ENCODE measurements around the gene CENPT. TPM values are rescaled to one million over a fixed set of nuclear protein-coding genes. Genes with fewer than 3 reads are reported as not detected.

The CENPT gene
- total RNA-seq, 1 experiment from 2014 or later, result 60.9 TPM

DNA sequence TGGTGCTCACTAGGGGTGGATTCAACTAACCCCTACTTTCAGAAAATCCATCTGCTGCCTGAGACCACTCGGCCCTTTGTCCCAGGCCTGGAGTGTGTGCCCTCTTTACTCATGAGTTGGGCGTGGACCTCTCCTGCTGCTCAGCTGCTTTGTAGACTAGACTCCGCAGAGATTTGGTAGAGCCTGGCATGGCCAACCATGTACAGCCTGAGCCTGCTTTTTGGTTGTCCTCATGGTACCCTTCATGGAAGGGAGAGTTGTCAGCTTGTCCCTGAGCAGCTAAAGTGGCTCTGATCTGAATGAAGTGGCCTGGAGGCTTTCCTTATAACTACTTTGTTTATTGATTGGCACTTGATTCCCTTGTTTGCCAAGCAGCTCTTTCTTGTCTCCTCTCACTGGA lies 26.9 kb upstream of the CENPT start:
- no peak for DNase-seq
- Histone ChIP-seq H3K4me2 (ENCODE audit: insufficient read depth, insufficient read length, low read length) (no peak overlapping the region), H3K27me3 (ENCODE audit: insufficient read depth, low read length) (no peaks in the 10 kb centered on the region), H3K23ac (ENCODE audit: insufficient read length, low read depth, low read length) (no peak overlapping the region), H2BK20ac (ENCODE audit: low read depth, low read length, poor library complexity, severe bottlenecking) (no peak overlapping the region), H3K18ac (ENCODE audit: insufficient read length, low read depth, low read length) (no peak overlapping the region), H2BK5ac (ENCODE audit: insufficient read length, low read length) (no peak overlapping the region), H4K8ac (replicated peaks; ENCODE audit: insufficient read length, low read depth, low read length) (no peak overlapping the region), H2BK120ac (ENCODE audit: low read depth, low read length, poor library complexity, severe bottlenecking) (no peak overlapping the region), H3K79me2 (ENCODE audit: insufficient read depth, low read length) (peaks cover 2% of the 10 kb centered on the region; the same call in 1 of the 2 replicates), H2BK12ac (ENCODE audit: insufficient read length, low read depth, low read length) (no peak overlapping the region), H2AK5ac (ENCODE audit: insufficient read length, low read length) (no peak overlapping the region), H4K91ac (ENCODE audit: insufficient read length, low read depth, low read length) (no peak overlapping the region), H3K79me1 (ENCODE audit: insufficient read depth, low read depth, low read length, poor library complexity, severe bottlenecking) (no peaks in the 10 kb centered on the region), H4K5ac (ENCODE audit: insufficient read length, low read depth, low read length) (no peak overlapping the region), H2BK15ac (ENCODE audit: low read depth, low read length) (no peak overlapping the region), H3K23me2 (ENCODE audit: insufficient read length, low read depth, low read length, poor library complexity, severe bottlenecking) (peaks cover 13% of the 10 kb centered on the region), H3K14ac (ENCODE audit: insufficient read depth, low read length) (no peak overlapping the region), H3K56ac (ENCODE audit: insufficient read length, low read depth, low read length) (no peak overlapping the region), H3K9me3 (ENCODE audit: control insufficient read depth, low read depth, low read length) (no peaks in the 10 kb centered on the region), H2AFZ (ENCODE audit: low read length) (no peak overlapping the region), H4K20me1 (ENCODE audit: control insufficient read depth, insufficient read depth, insufficient read length) (no peaks in the 10 kb centered on the region), H3K9ac (ENCODE audit: extremely low read depth, insufficient read length, low read length) (no peak overlapping the region), H3K27ac (ENCODE audit: insufficient read length, low read depth, low read length) (no peak overlapping the region), H3K4ac (ENCODE audit: low read depth, low read length) (no peak overlapping the region), H3T11ph (ENCODE audit: low read length) (no peak overlapping the region), H3K4me1 (ENCODE audit: insufficient read depth, low read length) (no peaks in the 10 kb centered on the region; the same call in 1 of the 2 replicates)
- Mint-ChIP-seq H3K9me3 (no peaks in the 10 kb centered on the region), H3K27me3 (ENCODE audit: low read depth) (no peaks in the 10 kb centered on the region), H3K4me3 (peak overlapping the region; percentile 91 to 96), H3K4me1 (peaks cover 11 to 13% of the 10 kb centered on the region in 2 experiments), H3K27ac (peak overlapping the region in 1 of 3 experiments; percentile 84; a peak in 2 of 7 replicates), H3K36me3 (ENCODE audit: insufficient read depth in 1 of 3, low read depth in 3 of 3) (peaks cover 18 to 65% (median 47%) of the 10 kb centered on the region in 3 experiments; a peak in 6 of 7 replicates)
- TF ChIP-seq, protein P1, sequence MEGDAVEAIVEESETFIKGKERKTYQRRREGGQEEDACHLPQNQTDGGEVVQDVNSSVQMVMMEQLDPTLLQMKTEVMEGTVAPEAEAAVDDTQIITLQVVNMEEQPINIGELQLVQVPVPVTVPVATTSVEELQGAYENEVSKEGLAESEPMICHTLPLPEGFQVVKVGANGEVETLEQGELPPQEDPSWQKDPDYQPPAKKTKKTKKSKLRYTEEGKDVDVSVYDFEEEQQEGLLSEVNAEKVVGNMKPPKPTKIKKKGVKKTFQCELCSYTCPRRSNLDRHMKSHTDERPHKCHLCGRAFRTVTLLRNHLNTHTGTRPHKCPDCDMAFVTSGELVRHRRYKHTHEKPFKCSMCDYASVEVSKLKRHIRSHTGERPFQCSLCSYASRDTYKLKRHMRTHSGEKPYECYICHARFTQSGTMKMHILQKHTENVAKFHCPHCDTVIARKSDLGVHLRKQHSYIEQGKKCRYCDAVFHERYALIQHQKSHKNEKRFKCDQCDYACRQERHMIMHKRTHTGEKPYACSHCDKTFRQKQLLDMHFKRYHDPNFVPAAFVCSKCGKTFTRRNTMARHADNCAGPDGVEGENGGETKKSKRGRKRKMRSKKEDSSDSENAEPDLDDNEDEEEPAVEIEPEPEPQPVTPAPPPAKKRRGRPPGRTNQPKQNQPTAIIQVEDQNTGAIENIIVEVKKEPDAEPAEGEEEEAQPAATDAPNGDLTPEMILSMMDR (conservative IDR thresholded peaks at IDR 0.05), result no peak
- WGBS (ENCODE audit: extremely low coverage, insufficient read length, low lambda C conversion rate), result no CpG with 5 or more reads among the region's 3 CpGs
